HCT116 (cell line): ENCODE results near the gene SLC39A10. TPM values are rescaled to one million over a fixed set of nuclear protein-coding genes. Genes with fewer than 3 reads are reported as not detected.

ENCODE experiments used
- ATAC-seq: fragments of 200-7000 bp; cut with Tn5 transposase; 2 replicates; pipeline ENCODE4 v1.9.1; 2020; ENCODE audit warnings: mild to moderate bottlenecking, moderate library complexity
- BruUV-seq: library from RNA; stranded (reverse); fragments of 400-500 nt; replicated peaks from 2 replicates; lab custom pipeline; 2021; lab: Mats Ljungman, UMichigan
- CTCF ChIA-PET: fragments of 300-600 bp; sonication (Branson Sonifier 250); formaldehyde crosslinking; loops from one replicate; lab custom pipeline; 2021; ENCODE audit warnings: antibody characterized with exemption; lab: Charles Lee
- POLR2A ChIA-PET: fragments of 300-600, 350-600 bp; sonication (Branson Sonifier 250); formaldehyde crosslinking; loops from one replicate; lab custom pipeline; 2021; ENCODE audit warnings: antibody characterized with exemption; lab: Charles Lee
- RAD21 ChIA-PET, 2 experiments: fragments of 300-600 bp; sonication (Branson Sonifier 250); formaldehyde crosslinking; loops; one replicate each; lab custom pipeline; 2023; ENCODE audit warnings: low total read pairs in 2 of 2; ENCODE audit not compliant: uncharacterized antibody in 2 of 2, unreplicated experiment in 2 of 2, low non-redundant PET in 1 of 2; lab: Charles Lee
- DNase-seq: peaks from one replicate; pipeline ENCODE4 v3.0.0-alpha.2; 2010; ENCODE audit warnings: low read depth, low spot score
- H2AFZ ChIP-seq: fragments of 200-600 bp; shearing (Covaris generic), sonication (generic); 2 replicates; pipeline ENCODE4 v1.6.1; 2017; ENCODE audit warnings: low read depth, mixed run types, mixed read lengths, antibody characterized with exemption, low read length; ENCODE audit not compliant: poor library complexity, severe bottlenecking
- H3K27ac ChIP-seq: 2 replicates; pipeline ENCODE4 v1.5.1; 2012; ENCODE audit warnings: low read depth, low read length
- H3K27me3 ChIP-seq: fragments of 200-600 bp; sonication (generic); 2 replicates; pipeline ENCODE4 v1.6.1; 2016; ENCODE audit warnings: mixed run types, low read length, mixed read lengths; ENCODE audit not compliant: insufficient read depth
- H3K36me3 ChIP-seq, 2 experiments: fragments of 200-500 bp in 1 of 2; fragments of 200-600 bp in 1 of 2; sonication (Bioruptor generic) in 1 of 2; sonication (generic) in 1 of 2; 2 replicates each; pipeline versions ENCODE4 v1.5.1 to v1.6.1; 2014 to 2016; ENCODE audit warnings: low read length in 2 of 2, inconsistent platforms in 1 of 2, mixed read lengths in 1 of 2, mixed run types in 1 of 2; ENCODE audit not compliant: insufficient read depth in 2 of 2, control insufficient read depth in 1 of 2
- H3K4me1 ChIP-seq, 2 experiments: fragments of 200-600 bp in 1 of 2; sonication (generic) in 1 of 2; 2 replicates each; pipeline versions ENCODE4 v1.5.1 to v1.6.1; 2012 to 2017; ENCODE audit warnings: low read length in 2 of 2, inconsistent platforms in 1 of 2, mild to moderate bottlenecking in 1 of 2, mixed read lengths in 1 of 2, mixed run types in 1 of 2, moderate library complexity in 1 of 2; ENCODE audit not compliant: insufficient read depth in 2 of 2, control insufficient read depth in 1 of 2
- H3K4me2 ChIP-seq: fragments of 200-600 bp; sonication (generic); 2 replicates; pipeline ENCODE4 v1.6.1; 2017; ENCODE audit warnings: mixed run types, low read length, mixed read lengths
- H3K4me3 ChIP-seq, 2 experiments: fragments of 200-600 bp in 1 of 2; sonication (generic) in 1 of 2; replicated peaks in 1 of 2; 2 replicates each; pipeline ENCODE4 v1.5.1; 2011 to 2016; ENCODE audit warnings: low read length in 2 of 2, control low read depth in 1 of 2, low read depth in 1 of 2, mild to moderate bottlenecking in 1 of 2, mixed read lengths in 1 of 2, mixed run types in 1 of 2
- H3K79me2 ChIP-seq: fragments of 200-600 bp; sonication (generic); 2 replicates; pipeline ENCODE4 v1.6.1; 2017; ENCODE audit warnings: mild to moderate bottlenecking, mixed run types, low read length, moderate library complexity, mixed read lengths; ENCODE audit not compliant: insufficient read depth
- H3K9ac ChIP-seq: fragments of 200-600 bp; sonication (generic); 2 replicates; pipeline ENCODE4 v1.6.1; 2016; ENCODE audit warnings: low read length, mixed read lengths
- H3K9me2 ChIP-seq: fragments of 200-600 bp; sonication (generic), shearing (Covaris generic); 2 replicates; pipeline ENCODE4 v1.6.1; 2017; ENCODE audit warnings: mixed run types, mild to moderate bottlenecking, moderate library complexity; ENCODE audit not compliant: insufficient read depth
- H3K9me3 ChIP-seq, 2 experiments: fragments of 200-500 bp in 1 of 2; fragments of 200-600 bp in 1 of 2; sonication (Bioruptor generic) in 1 of 2; sonication (generic) in 1 of 2; 2 replicates each; pipeline ENCODE4 v1.6.1; 2014 to 2017; ENCODE audit warnings: low read length in 2 of 2, mixed read lengths in 2 of 2, inconsistent platforms in 1 of 2, low read depth in 1 of 2, mild to moderate bottlenecking in 1 of 2, mixed run types in 1 of 2, moderate library complexity in 1 of 2; ENCODE audit not compliant: control insufficient read depth in 1 of 2, insufficient read depth in 1 of 2
- H4K20me1 ChIP-seq: fragments of 200-600 bp; sonication (generic), shearing (Covaris generic); 2 replicates; pipeline ENCODE4 v1.6.1; 2017; ENCODE audit warnings: mixed run types, mild to moderate bottlenecking, moderate library complexity; ENCODE audit not compliant: insufficient read depth
- CBX3 ChIP-seq: IDR thresholded peaks from 2 replicates; pipeline ENCODE4 v1.6.1; 2012; ENCODE audit warnings: low read depth
- CEBPB ChIP-seq: IDR thresholded peaks from 2 replicates; pipeline ENCODE4 v1.6.1; 2012; ENCODE audit warnings: low read depth
- EZH2 ChIP-seq: fragments of 200-600 bp; sonication (generic); IDR thresholded peaks from 2 replicates; pipeline ENCODE4 v1.6.1; 2017; ENCODE audit warnings: antibody characterized with exemption, mixed run types
- JUND ChIP-seq: IDR thresholded peaks from 2 replicates; pipeline ENCODE4 v1.6.1; 2012
- REST ChIP-seq: IDR thresholded peaks from 2 replicates; pipeline ENCODE4 v1.6.1; 2012; ENCODE audit warnings: low read depth
- SIN3A ChIP-seq: IDR thresholded peaks from 2 replicates; pipeline ENCODE4 v1.6.1; 2012; ENCODE audit warnings: low read depth
- SRF ChIP-seq: IDR thresholded peaks from 2 replicates; pipeline ENCODE4 v1.6.1; 2012; ENCODE audit warnings: low read depth
- TCF7L2 ChIP-seq: IDR thresholded peaks from 2 replicates; pipeline ENCODE4 v1.7.0; 2011; ENCODE audit warnings: borderline replicate concordance, inconsistent platforms; ENCODE audit not compliant: insufficient read depth, insufficient read length; ENCODE audit errors: extremely low read depth
- ZFX ChIP-seq: fragments of 450-650 bp; IDR thresholded peaks from 2 replicates; pipeline ENCODE4 v1.6.1; 2017
- intact Hi-C: fragments of 100-400 bp; cut with micrococcal nuclease; formaldehyde crosslinking; loops from 2 replicates; pipeline ENCODE4 v1.10.0; 2022
- total RNA-seq: library from RNA; stranded (reverse); gene quantifications from one replicate; pipeline ENCODE4 v1.2.1, GENCODE V29; 2021; ENCODE audit not compliant: unreplicated experiment
- TF ChIP-seq, protein P1 (sequence below): IDR thresholded peaks from 2 replicates; pipeline ENCODE4 v1.6.1; 2012

SLC39A10 gene
- total RNA-seq, 1 experiment from 2014 or later, result 59.0 TPM

GRCh38 chr2:195649629-195650190 is 7.3 kb upstream of the SLC39A10 start:
- H3K9ac ChIP-seq, result no peak overlapping the region
- no peaks in the 10 kb centered on the region for H3K79me2 ChIP-seq
- intact Hi-C loops, result no loop called here
- no peaks in the 10 kb centered on the region for H3K4me1 ChIP-seq
- H3K4me3 ChIP-seq, result no peak overlapping the region
- H2AFZ ChIP-seq, result no peak overlapping the region
- H3K27me3 ChIP-seq, result no peaks in the 10 kb centered on the region
- no peaks in the 10 kb centered on the region for H4K20me1 ChIP-seq
- H3K9me2 ChIP-seq, result no peaks in the 10 kb centered on the region
- no peak overlapping the region for H3K27ac ChIP-seq
- H3K9me3 ChIP-seq, result no peaks in the 10 kb centered on the region
- DNase-seq (no peak), ATAC-seq (no peak)
- ChIA-PET RAD21 (no interaction called here), CTCF (no interaction called here), POLR2A (no interaction called here)
- BruUV-seq, result no TSS peak
- no peaks in the 10 kb centered on the region for H3K36me3 ChIP-seq
- TF ChIP-seq REST (no peak), SRF (no peak), JUND (no peak), CEBPB (no peak), TCF7L2 (no peak), SIN3A (no peak), ZFX (no peak), CBX3 (no peak), EZH2 (no peak)
- TF ChIP-seq, protein P1, sequence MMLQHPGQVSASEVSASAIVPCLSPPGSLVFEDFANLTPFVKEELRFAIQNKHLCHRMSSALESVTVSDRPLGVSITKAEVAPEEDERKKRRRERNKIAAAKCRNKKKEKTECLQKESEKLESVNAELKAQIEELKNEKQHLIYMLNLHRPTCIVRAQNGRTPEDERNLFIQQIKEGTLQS, result no peak
- H3K4me2 ChIP-seq, result no peak overlapping the region
